ENCODE measurements around the gene MPP3.

- TF ChIP-seq CTCF (IDR thresholded peaks at IDR 0.05) (no peak), POLR2A (IDR thresholded peaks at IDR 0.05) (no peak), EP300 (IDR thresholded peaks at IDR 0.05) (no peak)
Measured at GRCh38 chr17:43768943-43769342, 64.0 kb downstream of the MPP3 start.

Data from ovary (tissue), 3 donors.